GM15510 (cell line): Measurements from ENCODE around the gene PCYT2.

Source experiments
- POLR2A ChIP-seq: IDR thresholded peaks from 3 replicates; pipeline ENCODE4 v1.6.1; 2011; ENCODE audit warnings: borderline replicate concordance; ENCODE audit not compliant: insufficient read length; ENCODE audit errors: extremely low read depth

Gene PCYT2

GRCh38 chr17:81934098-81934757 is 23.0 kb upstream of the PCYT2 start:
- TF ChIP-seq POLR2A: no peak

DNA sequence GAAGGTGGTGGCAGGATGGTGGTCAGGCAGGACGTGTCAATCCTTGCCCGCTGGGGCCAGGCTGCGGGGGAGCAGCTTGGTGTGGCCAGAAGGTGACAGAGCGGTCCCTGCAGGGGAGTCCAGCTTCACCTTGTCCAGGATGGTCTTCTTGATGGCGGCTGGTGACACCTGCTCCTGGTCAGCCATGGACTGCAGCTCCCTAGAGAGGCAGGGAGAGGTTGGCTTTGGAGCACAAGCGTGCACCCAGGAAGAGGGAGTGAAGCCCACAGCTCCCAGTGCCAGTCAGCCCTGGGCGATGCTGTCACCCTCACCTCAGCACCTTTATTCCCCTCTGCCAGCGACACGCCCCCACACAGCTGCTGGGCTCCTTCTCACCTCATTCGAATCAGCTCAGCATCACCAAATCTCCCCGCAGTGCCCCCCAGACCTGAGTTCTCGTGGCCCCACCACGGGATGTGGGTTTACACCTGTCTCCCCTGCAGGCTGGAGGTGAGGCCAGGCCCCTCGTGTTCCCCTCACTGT is 22.0 kb upstream of the PCYT2 start:
- TF ChIP-seq POLR2A: peak; percentile 11

GRCh38 chr17:81932333-81932983 is 21.3 kb upstream of the PCYT2 start:
- no peak for TF ChIP-seq POLR2A

DNA sequence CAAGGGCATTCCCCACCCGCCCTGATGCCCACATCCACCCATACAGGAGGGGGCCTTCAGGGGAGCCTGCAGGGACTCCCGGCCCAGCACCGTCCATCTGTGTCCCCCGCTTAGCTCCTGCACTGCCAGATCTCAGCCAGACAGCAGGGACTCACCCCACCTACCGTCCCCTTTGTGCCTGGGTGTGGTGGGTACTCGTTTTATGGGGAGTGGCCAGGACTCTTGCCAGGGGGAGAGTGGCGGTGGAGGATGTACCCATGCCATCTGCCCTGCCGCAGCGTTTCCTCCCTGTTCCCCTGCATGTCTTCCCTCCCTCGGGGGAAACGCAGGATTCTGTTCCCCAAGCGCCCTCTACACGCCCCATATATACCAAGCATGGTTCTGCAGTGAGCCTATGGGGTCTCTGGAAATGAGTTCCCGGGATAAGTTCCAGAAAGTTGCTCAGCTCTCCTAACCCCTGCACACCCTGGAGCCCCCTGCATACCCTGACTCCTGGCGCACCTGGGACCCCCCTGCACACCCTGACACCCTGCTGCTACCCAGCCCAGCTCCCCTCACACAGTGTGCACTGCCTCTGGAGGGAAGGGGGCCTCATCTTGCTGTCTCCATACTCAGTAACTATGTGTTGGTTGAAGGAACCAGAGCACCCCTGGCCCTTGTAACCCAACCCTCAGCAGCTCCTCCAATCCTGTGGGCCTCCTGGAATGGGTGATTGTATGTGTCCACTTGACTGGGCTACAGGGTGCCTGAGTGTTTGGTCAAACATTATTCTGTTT is 20.5 kb upstream of the PCYT2 start:
- TF ChIP-seq POLR2A: no peak

- no peak for TF ChIP-seq POLR2A
These were observed 20.0 kb upstream of the PCYT2 start for GRCh38 chr17:81931189-81931556.

DNA sequence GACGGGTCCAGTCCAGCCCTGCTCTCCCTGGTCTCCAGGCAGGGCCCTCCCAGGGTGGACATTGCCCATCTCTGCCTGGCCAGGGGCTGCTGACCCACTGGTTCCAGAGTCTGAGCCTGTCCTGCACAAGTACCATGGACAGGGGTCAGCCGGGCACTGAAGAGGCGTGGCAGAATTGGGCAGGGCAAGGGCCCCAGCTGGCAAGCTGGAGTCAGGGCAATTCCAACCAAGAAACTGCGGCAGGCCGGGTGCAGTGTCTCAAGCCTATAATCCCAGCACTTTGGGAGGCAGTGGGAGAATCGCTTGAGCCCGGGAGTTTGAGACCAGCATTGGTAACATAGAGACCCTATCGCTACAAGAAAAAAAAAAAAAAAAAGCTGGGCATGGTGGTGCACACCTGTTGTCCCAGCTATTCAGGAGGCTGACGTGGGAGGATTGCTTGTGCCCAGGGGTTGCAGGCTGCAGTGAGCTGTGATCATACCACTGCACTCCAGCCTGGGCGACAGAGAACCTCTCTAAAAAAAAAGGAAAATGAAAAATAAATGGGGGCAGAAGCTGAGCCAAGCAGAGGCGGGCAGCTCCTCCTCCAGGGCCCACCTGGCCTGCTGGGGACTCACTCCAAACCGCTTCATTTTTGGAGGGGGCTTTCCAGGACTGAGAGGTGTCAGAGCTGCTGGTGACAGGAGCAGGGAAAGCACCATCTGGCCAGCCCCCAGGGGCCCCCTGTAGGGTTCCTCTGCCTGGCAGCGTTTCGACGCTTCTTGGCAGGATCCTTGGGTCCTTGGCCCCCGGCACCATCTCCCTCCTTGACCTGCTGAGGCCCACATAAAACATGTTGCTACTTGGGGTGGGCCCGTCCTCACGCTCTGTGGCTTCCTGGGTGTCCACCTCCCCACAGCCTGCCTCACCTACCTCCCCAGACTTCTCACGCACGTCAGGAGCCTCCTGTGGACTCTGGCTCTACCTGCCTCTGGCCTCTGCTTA is 19.2 kb upstream of the PCYT2 start:
- TF ChIP-seq POLR2A: no peak

DNA sequence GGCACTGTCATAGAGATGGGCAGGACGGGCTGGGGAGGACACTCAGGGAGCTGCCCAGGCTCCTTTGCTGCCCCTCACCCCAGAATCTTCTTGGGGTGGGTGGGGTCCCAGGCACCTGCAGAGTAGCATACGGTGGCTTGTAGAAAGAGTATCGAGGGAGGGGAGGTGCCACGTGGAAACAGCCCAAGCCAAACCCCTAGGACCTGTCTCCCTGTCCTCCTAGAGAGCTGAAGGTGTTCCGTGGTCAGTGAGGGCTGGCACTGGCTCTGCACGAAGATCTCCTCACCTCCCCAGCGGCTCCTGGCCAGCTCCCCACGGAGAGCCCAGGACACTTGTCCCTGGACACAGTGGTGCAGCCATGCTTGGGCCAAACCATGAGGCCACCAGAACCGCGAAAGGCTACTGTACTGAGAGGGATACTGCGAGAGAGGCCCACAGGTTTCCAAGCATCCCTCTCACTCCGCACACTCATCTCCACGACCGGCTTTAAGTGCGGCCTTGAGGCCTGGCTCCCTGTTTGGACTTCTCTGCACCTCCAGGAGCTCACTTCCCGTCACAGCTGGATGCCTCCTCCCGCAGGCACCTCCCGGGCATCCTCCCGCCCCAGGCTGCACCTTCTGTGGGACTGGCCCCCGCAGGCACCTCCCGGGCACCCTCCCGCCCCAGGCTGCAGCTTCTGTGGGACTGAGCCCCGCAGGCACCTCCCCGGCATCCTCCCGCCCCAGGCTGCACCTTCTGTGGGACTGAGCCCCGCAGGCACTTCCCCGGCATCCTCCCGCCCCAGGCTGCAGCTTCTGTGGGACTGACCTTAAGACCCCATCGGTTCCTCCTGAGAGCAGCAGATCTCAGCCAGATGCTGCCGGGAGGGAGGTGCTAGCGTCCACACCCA is 18.3 kb upstream of the PCYT2 start:
- no peak for TF ChIP-seq POLR2A

DNA sequence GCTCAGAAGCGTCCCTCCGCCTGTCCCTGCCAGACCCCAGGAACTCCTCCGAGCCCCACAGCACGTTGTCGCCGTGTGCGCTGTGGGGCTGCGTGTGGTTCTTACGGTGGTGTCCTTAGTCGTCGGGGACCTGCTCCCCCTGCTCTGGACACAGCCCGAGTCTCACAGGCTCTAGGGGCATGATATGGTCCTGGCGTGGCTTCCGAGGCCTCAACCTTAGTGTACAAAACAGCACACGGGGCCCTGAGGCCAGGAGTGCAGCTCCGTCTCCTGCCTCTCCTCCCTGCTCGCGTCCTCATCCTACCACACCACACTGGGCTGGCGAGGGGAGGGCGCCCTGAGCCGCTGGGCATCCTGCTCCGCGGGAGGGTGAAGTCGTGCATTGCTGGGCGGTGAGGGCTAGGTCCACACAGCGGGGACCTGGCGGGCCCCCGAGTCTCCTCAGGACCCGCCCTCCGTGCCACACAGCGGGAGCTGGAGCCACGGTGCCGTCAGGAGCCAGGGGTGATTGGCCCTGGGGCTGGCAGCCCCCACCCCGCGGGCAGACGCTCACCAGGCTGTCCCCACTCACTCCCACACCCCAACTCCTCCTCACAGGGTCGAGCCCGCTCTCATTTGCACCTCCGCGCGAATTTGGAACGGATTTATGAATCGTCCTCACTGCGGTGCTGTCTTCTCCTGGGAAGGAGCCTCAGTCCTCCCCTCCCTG is 17.5 kb upstream of the PCYT2 start:
- no peak for TF ChIP-seq POLR2A

DNA sequence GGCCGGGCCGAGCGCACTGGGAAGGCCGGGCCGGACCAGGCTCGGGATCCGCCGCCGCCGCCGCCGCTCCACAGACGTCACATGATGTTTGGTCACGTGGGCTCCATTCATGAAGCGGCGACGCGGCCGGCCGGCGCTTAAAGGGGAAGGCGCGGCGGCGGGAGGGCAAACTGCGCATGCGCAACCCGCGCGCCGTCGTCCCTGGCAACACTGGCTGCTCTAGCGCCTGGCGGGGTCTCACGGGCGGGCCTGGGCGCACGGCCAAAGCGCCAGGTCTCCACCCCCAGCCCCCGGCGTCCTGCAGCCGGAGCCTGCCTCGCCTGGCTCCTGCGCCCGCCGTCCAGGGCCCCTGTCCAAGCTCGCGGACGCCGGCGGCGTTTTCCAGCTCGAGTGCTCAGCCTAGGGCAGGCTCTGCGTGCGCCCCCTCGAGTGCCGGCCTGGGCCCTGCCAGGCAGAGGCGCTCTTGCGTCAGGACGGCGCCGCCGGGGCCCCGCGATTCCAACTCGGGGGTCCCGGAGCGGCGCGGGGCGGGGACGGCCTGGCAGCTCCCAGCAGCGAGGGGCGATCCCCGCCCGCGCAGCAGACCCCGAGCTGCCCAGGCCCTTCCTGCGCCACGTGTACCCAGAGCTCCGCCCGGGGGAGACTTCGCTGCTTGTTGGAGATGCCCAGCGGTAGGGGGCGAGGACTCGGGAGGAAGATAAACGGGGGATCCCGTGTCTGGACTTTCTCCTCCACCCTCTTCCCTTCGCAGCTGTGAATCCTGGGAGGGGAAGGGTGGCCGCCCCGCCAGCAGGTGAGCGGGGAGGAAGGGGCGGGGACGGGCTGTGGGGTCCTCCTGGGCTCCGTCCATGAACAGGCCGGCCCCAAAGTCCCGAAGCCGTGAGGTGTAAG is 16.7 kb upstream of the PCYT2 start, which contains the start of gene MAFG:
TSS of gene MAFG (minus strand) at position 83 of the 891 bp plus-strand sequence. CDS start 4,550 bp downstream, outside the sequence.
- TF ChIP-seq POLR2A: peak; percentile 46

- TF ChIP-seq POLR2A: no peak
These were observed 16.0 kb upstream of the PCYT2 start for GRCh38 chr17:81927152-81927652.

GRCh38 chr17:81926451-81927151 is 15.4 kb upstream of the PCYT2 start:
- peak; percentile 25 for TF ChIP-seq POLR2A
